Caco-2 (cell line): Measurements from ENCODE around the gene AQP5. TPM values are rescaled to one million over a fixed set of nuclear protein-coding genes. Genes with fewer than 3 reads are reported as not detected.

ENCODE experiments used
- BruUV-seq: library from RNA; stranded (reverse); fragments of 400-500 nt; replicated peaks from 2 replicates; lab custom pipeline; 2021; lab: Mats Ljungman, UMichigan
- CTCF ChIA-PET: fragments of 300-600 bp; sonication (Branson Sonifier 250); formaldehyde crosslinking; loops from one replicate; lab custom pipeline; 2022; ENCODE audit warnings: antibody characterized with exemption; lab: Charles Lee
- POLR2A ChIA-PET: fragments of 300-600 bp; sonication (Branson Sonifier 250); formaldehyde crosslinking; loops from one replicate; lab custom pipeline; 2022; ENCODE audit warnings: antibody characterized with exemption; lab: Charles Lee
- DNase-seq, 2 experiments: peaks; one replicate each; pipeline versions ENCODE4 v3.0.0 to v3.0.0-alpha.2; 2020 to 2022
- H3K27me3 ChIP-seq: replicated peaks from 2 replicates; pipeline ENCODE4 v1.6.0; 2011; ENCODE audit warnings: low read length; ENCODE audit not compliant: control insufficient read depth, insufficient read depth
- H3K36me3 ChIP-seq: 2 replicates; pipeline ENCODE4 v1.5.1; 2011; ENCODE audit warnings: low read length; ENCODE audit not compliant: control insufficient read depth, insufficient read depth
- H3K4me1 ChIP-seq: fragments of 250-450 bp; sonication (Bioruptor Pico); 2 replicates; pipeline ENCODE4 v1.5.1; 2020; ENCODE audit warnings: mild to moderate bottlenecking
- H3K4me3 ChIP-seq: 2 replicates; pipeline ENCODE4 v1.5.1; 2011; ENCODE audit warnings: low read depth, mild to moderate bottlenecking, control low read depth, low read length
- H3K9me3 ChIP-seq: fragments of 250-450 bp; sonication (Bioruptor Pico); 2 replicates; pipeline ENCODE4 v1.5.1; 2020; ENCODE audit warnings: mild to moderate bottlenecking, moderate library complexity
- H3K27ac Mint-ChIP-seq: one replicate; pipeline ENCODE4 v1.8.0; 2022; ENCODE audit warnings: mixed read lengths; ENCODE audit not compliant: unreplicated experiment
- H3K27me3 Mint-ChIP-seq: one replicate; pipeline ENCODE4 v1.8.0; 2022; ENCODE audit warnings: mixed read lengths; ENCODE audit not compliant: insufficient read depth, unreplicated experiment
- H3K36me3 Mint-ChIP-seq: one replicate; pipeline ENCODE4 v1.8.0; 2022; ENCODE audit warnings: mild to moderate bottlenecking, mixed read lengths; ENCODE audit not compliant: insufficient read depth, unreplicated experiment
- H3K4me1 Mint-ChIP-seq: one replicate; pipeline ENCODE4 v1.8.0; 2022; ENCODE audit warnings: low read depth, mixed read lengths; ENCODE audit not compliant: unreplicated experiment
- H3K4me3 Mint-ChIP-seq: one replicate; pipeline ENCODE4 v1.8.0; 2022; ENCODE audit warnings: mild to moderate bottlenecking, moderate library complexity, mixed read lengths; ENCODE audit not compliant: unreplicated experiment
- H3K9me3 Mint-ChIP-seq: one replicate; pipeline ENCODE4 v1.8.0; 2022; ENCODE audit warnings: mixed read lengths; ENCODE audit not compliant: unreplicated experiment
- CTCF ChIP-seq, 2 experiments: fragments of 200-600 bp in 1 of 2; IDR thresholded peaks; 1 replicate in 1 of 2; 2 replicates in 1 of 2; pipeline versions ENCODE4 v1.5.1 to v1.8.0; 2011 to 2022; ENCODE audit warnings: antibody characterized with exemption in 1 of 2, control low read depth in 1 of 2, inconsistent platforms in 1 of 2, low read depth in 1 of 2, low read length in 1 of 2, mild to moderate bottlenecking in 1 of 2, moderate library complexity in 1 of 2; ENCODE audit not compliant: insufficient read depth in 1 of 2, severe bottlenecking in 1 of 2, unreplicated experiment in 1 of 2
- intact Hi-C: fragments of 100-400 bp; cut with micrococcal nuclease; formaldehyde crosslinking; loops from one replicate; pipeline ENCODE4 v1.10.0; 2022; ENCODE audit not compliant: unreplicated experiment
- total RNA-seq: library from RNA; stranded (reverse); gene quantifications from 2 replicates; pipeline ENCODE4 v1.2.3, GENCODE V29; 2022

AQP5 gene
- total RNA-seq, 1 experiment from 2014 or later, result not detected

- Histone ChIP-seq H3K4me1 (peaks cover 7% of the 10 kb centered on the region; the same call in 1 of the 2 replicates), H3K27me3 (no peaks in the 10 kb centered on the region), H3K36me3 (no peaks in the 10 kb centered on the region), H3K4me3 (no peak overlapping the region), H3K9me3 (no peaks in the 10 kb centered on the region)
- DNase-seq, result no peak
- H3K4me1 Mint-ChIP-seq, result peaks cover under 1% of the 10 kb centered on the region
- H3K27ac Mint-ChIP-seq, result no peak overlapping the region
- no TSS peak for BruUV-seq
- H3K4me3 Mint-ChIP-seq, result no peak overlapping the region
- H3K9me3 Mint-ChIP-seq, result no peaks in the 10 kb centered on the region
- POLR2A ChIA-PET, result no interaction called here
- intact Hi-C loops, result loop anchor here (5.0 kb wide), 1 partner anchor 88 kb away; no protein-coding TSS in a partner anchor
- H3K36me3 Mint-ChIP-seq, result no peaks in the 10 kb centered on the region
- H3K27me3 Mint-ChIP-seq, result no peaks in the 10 kb centered on the region
- TF ChIP-seq CTCF (IDR thresholded peaks at IDR 0.05; ENCODE audit: insufficient read depth in 1 of 2, low read depth in 1 of 2, low read length in 1 of 2, severe bottlenecking in 1 of 2, unreplicated experiment in 1 of 2), result no peak
- CTCF ChIA-PET, result interaction anchor here (1.5 to 2.6 kb wide), 2 partner anchors 88 to 114 kb away, joined by 5 to 12 read pairs; no protein-coding TSS in a partner anchor
Observed at GRCh38 chr12:49954863-49955830, 6.5 kb upstream of the AQP5 start.

DNA sequence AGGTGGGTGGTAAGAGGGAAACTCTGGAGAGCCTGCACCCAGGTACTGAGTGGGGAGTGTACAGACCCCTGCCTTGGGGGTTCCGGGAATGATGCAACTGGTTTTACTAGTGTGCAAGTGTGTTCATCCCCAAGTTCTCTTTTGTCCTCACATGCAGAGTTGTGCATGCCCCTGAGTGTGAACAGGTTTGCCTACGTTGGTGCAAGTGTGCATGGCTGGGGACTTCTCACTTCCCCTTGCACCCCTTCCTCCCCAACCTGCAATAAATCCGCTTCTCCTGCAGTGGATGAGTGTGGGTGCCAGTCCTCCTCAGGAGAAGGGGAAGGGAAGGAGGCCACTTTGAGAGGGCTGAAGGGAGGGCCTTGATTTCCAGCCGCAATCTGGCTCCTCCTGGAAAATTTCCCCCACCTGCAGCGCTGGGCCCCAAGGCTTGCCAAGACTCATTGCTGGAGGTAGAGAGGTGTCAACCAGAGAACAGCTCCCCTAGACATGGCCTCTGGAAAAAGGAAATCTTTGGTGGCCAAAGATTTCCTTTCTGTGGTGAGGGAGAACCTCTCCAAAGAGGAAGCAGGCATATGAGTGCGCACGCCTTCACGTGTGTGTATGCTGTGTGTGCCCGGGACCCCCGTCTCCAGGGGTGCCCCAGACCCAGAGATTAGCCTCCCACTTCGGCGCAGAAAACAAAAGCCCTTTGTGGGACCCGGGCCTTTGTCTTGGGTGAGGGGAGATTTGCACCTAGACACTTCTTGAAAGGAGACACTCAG, 5.6 kb upstream of the AQP5 start:
- Mint-ChIP-seq H3K27ac (no peak overlapping the region), H3K27me3 (no peaks in the 10 kb centered on the region), H3K9me3 (no peaks in the 10 kb centered on the region), H3K36me3 (no peaks in the 10 kb centered on the region), H3K4me3 (no peak overlapping the region), H3K4me1 (peaks cover 7% of the 10 kb centered on the region)
- intact Hi-C loops, result no loop called here
- Histone ChIP-seq H3K36me3 (no peaks in the 10 kb centered on the region), H3K4me3 (no peak overlapping the region), H3K4me1 (peaks cover 9% of the 10 kb centered on the region; the same call in 1 of the 2 replicates), H3K9me3 (no peaks in the 10 kb centered on the region), H3K27me3 (no peaks in the 10 kb centered on the region)
- ChIA-PET CTCF (interaction anchor here (1.5 kb wide), 1 partner anchor 113 kb away, joined by 5 read pairs; no protein-coding TSS in a partner anchor), POLR2A (no interaction called here)
- DNase-seq, result no peak
- TF ChIP-seq CTCF (IDR thresholded peaks at IDR 0.05; ENCODE audit: insufficient read depth in 1 of 2, low read depth in 1 of 2, low read length in 1 of 2, severe bottlenecking in 1 of 2, unreplicated experiment in 1 of 2), result no peak
- no TSS peak for BruUV-seq
